ENCODE measurements around the gene LMX1B.
A peak's percentile ranks its signal among the peaks of the same experiment; 100 is the strongest.

Gene LMX1B

DNA sequence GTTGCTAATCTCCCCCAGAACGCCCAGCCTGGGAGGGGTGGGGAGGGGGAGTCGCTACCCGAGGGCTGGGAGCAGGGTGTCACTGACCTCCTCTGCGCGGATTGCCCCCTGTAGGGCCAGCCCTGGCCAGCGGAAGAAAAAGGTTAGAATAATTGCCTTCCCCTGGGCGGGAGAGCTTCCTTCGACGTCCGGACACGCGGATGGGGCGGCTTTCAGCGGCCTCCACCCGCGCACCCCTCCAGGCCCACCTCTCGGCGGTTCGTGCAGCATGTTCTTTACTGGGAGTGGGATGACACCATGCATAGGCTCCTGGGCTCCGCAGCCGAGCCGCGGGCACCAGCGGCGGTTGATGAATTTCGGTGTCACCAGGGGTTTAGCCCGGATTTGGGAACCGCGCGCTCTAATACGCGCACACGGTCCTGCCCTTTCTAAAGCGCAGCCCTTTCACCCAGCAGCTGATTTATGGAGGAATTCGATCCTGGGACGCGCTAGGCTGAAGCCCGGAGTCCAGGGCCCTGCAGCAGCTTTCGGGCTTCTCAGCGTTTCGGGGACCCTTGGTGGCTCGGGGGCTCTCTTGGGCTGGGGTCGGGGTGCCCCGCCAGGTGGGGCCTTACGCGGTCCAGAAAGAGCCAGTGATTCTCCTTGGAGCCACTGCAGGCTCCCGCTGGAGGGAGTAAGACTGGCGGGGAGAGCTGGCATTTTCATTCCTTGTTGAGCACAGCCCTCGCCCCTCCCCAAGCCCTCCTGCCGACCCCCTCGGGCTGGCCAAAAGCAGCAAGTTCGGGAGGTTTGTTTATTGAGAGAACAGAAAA is 10.1 kb downstream of the LMX1B start:
- Histone ChIP-seq H2AK5ac (ENCODE audit: low read depth, low read length) (peak overlapping the region; percentile 24), H2BK120ac (ENCODE audit: low read depth, low read length) (no peak overlapping the region), H3K9me3 (replicated peaks in 1 of 2; ENCODE audit: control insufficient read depth in 2 of 2, insufficient read depth in 1 of 2, low read depth in 1 of 2, low read length in 2 of 2) (peaks cover 3 to 5% of the 10 kb centered on the region in 2 donors), H2BK15ac (ENCODE audit: low read length) (peak overlapping the region; percentile 79), H3K27me3 (ENCODE audit: control insufficient read depth in 3 of 3, insufficient read depth in 3 of 3, low read depth in 1 of 3, low read length in 3 of 3) (peaks cover 69 to 100% (median 98%) of the 10 kb centered on the region in 3 experiments), H4K8ac (ENCODE audit: low read depth, low read length) (no peak overlapping the region), H3K23ac (ENCODE audit: low read depth, low read length, poor library complexity) (peak overlapping the region; percentile 9), H3K4me1 (ENCODE audit: control insufficient read depth in 2 of 2, insufficient read depth in 1 of 2, low read depth in 1 of 2, low read length in 2 of 2) (peaks cover 10 to 25% of the 10 kb centered on the region in 2 donors), H2AFZ (ENCODE audit: low read length) (peak overlapping the region; percentile 51), H3K14ac (ENCODE audit: low read length) (no peak overlapping the region), H3K79me1 (ENCODE audit: low read depth, low read length) (no peaks in the 10 kb centered on the region), H3K4me3 (ENCODE audit: low read length in 2 of 2) (no peak overlapping the region), H3K4me2 (ENCODE audit: insufficient read depth, low read length, poor library complexity, severe bottlenecking) (peak overlapping the region; percentile 37), H3K27ac (replicated peaks; ENCODE audit: low read length) (no peak overlapping the region), H2BK12ac (ENCODE audit: low read length) (no peak overlapping the region), H3K18ac (ENCODE audit: low read length) (peak overlapping the region; percentile 55), H3K9ac (ENCODE audit: low read depth, low read length, poor library complexity) (no peak overlapping the region), H3K36me3 (replicated peaks in 1 of 2; ENCODE audit: control insufficient read depth in 2 of 2, insufficient read depth in 2 of 2, low read length in 2 of 2) (no peaks in the 10 kb centered on the region), H2BK5ac (ENCODE audit: low read length) (no peak overlapping the region), H3K4ac (ENCODE audit: low read length) (no peak overlapping the region), H4K91ac (ENCODE audit: low read depth, low read length, poor library complexity) (no peak overlapping the region)
- WGBS, 2 donors (ENCODE audit: extremely low coverage in 2 of 2, insufficient read length in 2 of 2, insufficient replicate concordance in 1 of 2): no CpG with 5 or more reads among the region's 52 CpGs
- DNase-seq (ENCODE audit: low spot score): no peak

DNA sequence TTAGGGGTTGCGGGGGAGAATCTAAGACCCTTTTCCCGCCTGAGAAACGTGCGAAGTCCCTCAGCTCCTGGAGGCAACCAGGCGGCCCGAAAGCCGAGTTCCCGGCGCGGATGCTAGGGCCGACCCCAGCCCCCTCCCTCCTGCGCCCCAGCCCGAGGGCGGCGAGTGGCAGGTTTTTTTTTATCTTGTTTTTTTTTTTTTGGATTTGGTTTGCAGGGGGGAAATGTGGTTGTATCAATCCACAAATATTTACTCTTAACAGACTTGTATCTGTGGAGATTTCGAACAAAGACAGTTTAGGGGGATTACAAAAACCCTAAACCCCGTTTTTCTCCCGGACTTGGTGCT is 10.7 kb downstream of the LMX1B start:
- Histone ChIP-seq H3K27me3 (ENCODE audit: control insufficient read depth in 3 of 3, insufficient read depth in 3 of 3, low read depth in 1 of 3, low read length in 3 of 3) (peaks cover 65 to 100% (median 98%) of the 10 kb centered on the region in 3 experiments), H2BK120ac (ENCODE audit: low read depth, low read length) (no peak overlapping the region), H4K8ac (ENCODE audit: low read depth, low read length) (no peak overlapping the region), H3K4ac (ENCODE audit: low read length) (no peak overlapping the region), H3K23ac (ENCODE audit: low read depth, low read length, poor library complexity) (no peak overlapping the region), H3K18ac (ENCODE audit: low read length) (no peak overlapping the region), H3K4me2 (ENCODE audit: insufficient read depth, low read length, poor library complexity, severe bottlenecking) (no peak overlapping the region), H3K9me3 (replicated peaks in 1 of 2; ENCODE audit: control insufficient read depth in 2 of 2, insufficient read depth in 1 of 2, low read depth in 1 of 2, low read length in 2 of 2) (peaks cover 3 to 5% of the 10 kb centered on the region in 2 donors), H2BK12ac (ENCODE audit: low read length) (no peak overlapping the region), H2BK15ac (ENCODE audit: low read length) (peak overlapping the region; percentile 79), H2BK5ac (ENCODE audit: low read length) (no peak overlapping the region), H3K4me1 (ENCODE audit: control insufficient read depth in 2 of 2, insufficient read depth in 1 of 2, low read depth in 1 of 2, low read length in 2 of 2) (peaks cover 8 to 25% of the 10 kb centered on the region in 2 donors), H3K36me3 (replicated peaks in 1 of 2; ENCODE audit: control insufficient read depth in 2 of 2, insufficient read depth in 2 of 2, low read length in 2 of 2) (no peaks in the 10 kb centered on the region), H3K79me1 (ENCODE audit: low read depth, low read length) (no peaks in the 10 kb centered on the region), H3K4me3 (ENCODE audit: low read length in 2 of 2) (no peak overlapping the region), H3K14ac (ENCODE audit: low read length) (no peak overlapping the region), H2AFZ (ENCODE audit: low read length) (peak overlapping the region; percentile 51), H3K27ac (replicated peaks; ENCODE audit: low read length) (no peak overlapping the region), H2AK5ac (ENCODE audit: low read depth, low read length) (no peak overlapping the region), H4K91ac (ENCODE audit: low read depth, low read length, poor library complexity) (no peak overlapping the region), H3K9ac (ENCODE audit: low read depth, low read length, poor library complexity) (no peak overlapping the region)
- no peak for DNase-seq (ENCODE audit: low spot score)
- no CpG with 5 or more reads among the region's 18 CpGs for WGBS, 2 donors (ENCODE audit: extremely low coverage in 2 of 2, insufficient read length in 2 of 2, insufficient replicate concordance in 1 of 2)

DNA sequence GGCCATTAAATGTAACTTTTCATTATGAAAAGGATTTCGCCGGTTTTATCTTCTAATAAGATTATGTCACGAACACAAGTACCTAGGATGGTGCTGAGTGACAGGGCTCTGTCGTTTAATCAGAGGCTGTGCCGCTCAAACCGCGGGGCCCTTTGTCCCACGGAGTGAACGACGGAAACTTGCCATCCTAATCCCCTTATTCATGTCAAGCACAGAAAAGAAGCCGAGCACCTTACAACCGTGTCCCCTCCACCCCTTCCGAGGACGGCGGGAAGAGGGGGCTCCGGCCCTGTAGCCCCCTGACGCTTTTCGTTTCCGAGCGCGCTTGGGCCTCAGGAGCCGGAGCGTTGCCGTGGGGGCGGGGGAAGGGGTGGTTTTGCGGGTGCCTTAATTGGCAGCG is 11.2 kb downstream of the LMX1B start:
- H3K23ac ChIP-seq (ENCODE audit: low read depth, low read length, poor library complexity): no peak overlapping the region

DNA sequence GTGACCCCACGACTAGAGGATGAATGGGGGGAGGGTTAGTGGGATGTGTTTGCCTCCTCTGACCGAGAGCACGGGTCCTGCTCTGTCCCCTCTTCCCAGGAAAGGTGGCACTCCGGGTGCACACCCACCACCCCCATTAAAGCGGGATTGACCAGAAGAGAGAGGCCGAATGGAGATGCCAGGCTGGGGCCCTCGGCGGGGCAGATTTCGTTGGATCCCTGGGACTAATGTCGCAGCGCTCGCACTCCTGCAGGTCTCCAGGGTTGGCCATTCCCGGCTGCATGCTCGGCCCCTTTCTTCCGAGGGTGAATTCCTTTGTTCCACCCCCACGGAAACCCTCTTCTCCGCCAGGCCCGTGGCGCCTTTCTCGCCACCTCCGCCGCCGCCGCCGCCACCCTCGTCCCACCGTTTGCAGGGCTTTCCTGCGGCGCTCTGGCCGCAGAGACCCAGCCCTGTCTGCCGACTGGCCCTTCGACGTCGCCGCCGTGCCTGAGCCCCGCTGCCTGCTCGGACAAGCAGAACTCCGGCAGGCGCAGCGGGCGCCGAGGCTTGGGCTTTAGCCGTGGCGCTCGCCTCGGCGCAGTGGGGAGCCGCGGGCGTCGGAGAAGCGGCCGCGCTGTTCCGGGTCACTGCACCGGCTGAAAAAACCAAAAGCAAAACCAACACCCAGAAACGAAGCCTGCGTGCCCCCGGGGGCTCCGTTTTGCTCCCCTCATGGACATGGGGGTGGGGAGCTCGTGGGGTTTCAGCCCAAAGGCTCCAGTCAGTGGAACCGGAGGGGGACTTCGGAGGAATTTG is 11.8 kb downstream of the LMX1B start:
- no CpG with 5 or more reads among the region's 64 CpGs for WGBS, 2 donors (ENCODE audit: extremely low coverage in 2 of 2, insufficient read length in 2 of 2, insufficient replicate concordance in 1 of 2)
- Histone ChIP-seq H2AK5ac (ENCODE audit: low read depth, low read length) (peak overlapping the region; percentile 70), H3K18ac (ENCODE audit: low read length) (peak overlapping the region; percentile 94), H4K8ac (ENCODE audit: low read depth, low read length) (no peak overlapping the region), H3K4me3 (ENCODE audit: low read length in 2 of 2) (no peak overlapping the region), H3K4me2 (ENCODE audit: insufficient read depth, low read length, poor library complexity, severe bottlenecking) (peak overlapping the region; percentile 75), H2BK120ac (ENCODE audit: low read depth, low read length) (no peak overlapping the region), H3K23ac (ENCODE audit: low read depth, low read length, poor library complexity) (peak overlapping the region; percentile 18), H3K9me3 (replicated peaks in 1 of 2; ENCODE audit: control insufficient read depth in 2 of 2, insufficient read depth in 1 of 2, low read depth in 1 of 2, low read length in 2 of 2) (peaks cover 3 to 5% of the 10 kb centered on the region in 2 donors), H2AFZ (ENCODE audit: low read length) (peak overlapping the region; percentile 56), H3K4me1 (ENCODE audit: control insufficient read depth in 2 of 2, insufficient read depth in 1 of 2, low read depth in 1 of 2, low read length in 2 of 2) (peaks cover 8 to 25% of the 10 kb centered on the region in 2 donors), H3K14ac (ENCODE audit: low read length) (no peak overlapping the region), H3K9ac (ENCODE audit: low read depth, low read length, poor library complexity) (no peak overlapping the region), H3K27me3 (ENCODE audit: control insufficient read depth in 3 of 3, insufficient read depth in 3 of 3, low read depth in 1 of 3, low read length in 3 of 3) (peaks cover 55 to 99% (median 96%) of the 10 kb centered on the region in 3 experiments), H3K36me3 (replicated peaks in 1 of 2; ENCODE audit: control insufficient read depth in 2 of 2, insufficient read depth in 2 of 2, low read length in 2 of 2) (no peaks in the 10 kb centered on the region), H2BK5ac (ENCODE audit: low read length) (peak overlapping the region; percentile 7), H3K4ac (ENCODE audit: low read length) (no peak overlapping the region), H3K27ac (replicated peaks; ENCODE audit: low read length) (no peak overlapping the region), H2BK12ac (ENCODE audit: low read length) (no peak overlapping the region), H3K79me1 (ENCODE audit: low read depth, low read length) (no peaks in the 10 kb centered on the region), H2BK15ac (ENCODE audit: low read length) (peak overlapping the region; percentile 56), H4K91ac (ENCODE audit: low read depth, low read length, poor library complexity) (no peak overlapping the region)
- DNase-seq (ENCODE audit: low spot score): no peak

More for the DNA sequence above, 11.2 kb downstream of the LMX1B start:
- H3K27ac ChIP-seq (replicated peaks; ENCODE audit: low read length): no peak overlapping the region
- H2AFZ ChIP-seq (ENCODE audit: low read length): no peak overlapping the region
- no peak overlapping the region for H2BK5ac ChIP-seq (ENCODE audit: low read length)
- peak overlapping the region; percentile 56 for H2BK15ac ChIP-seq (ENCODE audit: low read length)
- H3K27me3 ChIP-seq (ENCODE audit: control insufficient read depth in 3 of 3, insufficient read depth in 3 of 3, low read depth in 1 of 3, low read length in 3 of 3): peaks cover 61 to 99% (median 96%) of the 10 kb centered on the region in 3 experiments
- H3K4me2 ChIP-seq (ENCODE audit: insufficient read depth, low read length, poor library complexity, severe bottlenecking): peak overlapping the region; percentile 75
- no peak overlapping the region for H4K91ac ChIP-seq (ENCODE audit: low read depth, low read length, poor library complexity)
- WGBS, 2 donors (ENCODE audit: extremely low coverage in 2 of 2, insufficient read length in 2 of 2, insufficient replicate concordance in 1 of 2): no CpG with 5 or more reads among the region's 27 CpGs
- H3K4me3 ChIP-seq (ENCODE audit: low read length in 2 of 2): no peak overlapping the region
- H3K18ac ChIP-seq (ENCODE audit: low read length): peak overlapping the region; percentile 94
- no peak overlapping the region for H4K8ac ChIP-seq (ENCODE audit: low read depth, low read length)
- no peak for DNase-seq (ENCODE audit: low spot score)
- H3K36me3 ChIP-seq (replicated peaks in 1 of 2; ENCODE audit: control insufficient read depth in 2 of 2, insufficient read depth in 2 of 2, low read length in 2 of 2): no peaks in the 10 kb centered on the region
- no peak overlapping the region for H3K4ac ChIP-seq (ENCODE audit: low read length)
- peak overlapping the region; percentile 70 for H2AK5ac ChIP-seq (ENCODE audit: low read depth, low read length)
- no peak overlapping the region for H2BK12ac ChIP-seq (ENCODE audit: low read length)
- H2BK120ac ChIP-seq (ENCODE audit: low read depth, low read length): no peak overlapping the region
- H3K9me3 ChIP-seq (replicated peaks in 1 of 2; ENCODE audit: control insufficient read depth in 2 of 2, insufficient read depth in 1 of 2, low read depth in 1 of 2, low read length in 2 of 2): peaks cover 3 to 5% of the 10 kb centered on the region in 2 donors
- H3K4me1 ChIP-seq (ENCODE audit: control insufficient read depth in 2 of 2, insufficient read depth in 1 of 2, low read depth in 1 of 2, low read length in 2 of 2): peaks cover 8 to 25% of the 10 kb centered on the region in 2 donors
- H3K14ac ChIP-seq (ENCODE audit: low read length): no peak overlapping the region
- no peak overlapping the region for H3K9ac ChIP-seq (ENCODE audit: low read depth, low read length, poor library complexity)
- H3K79me1 ChIP-seq (ENCODE audit: low read depth, low read length): no peaks in the 10 kb centered on the region
